Measurements from ENCODE around the gene PTGDS. TPM values are rescaled to one million over a fixed set of nuclear protein-coding genes. Genes with fewer than 3 reads are reported as not detected.

PTGDS gene
- total RNA-seq, 3 donors from 2014 or later (not counting 1 experiment from before 2014, with no cell fraction given): 157 to 361 (median 296) TPM

- no peak overlapping the region for H3K27ac ChIP-seq (ENCODE audit: low read length)
These were observed 48.2 kb downstream of the PTGDS start for GRCh38 chr9:137025517-137025966.

GRCh38 chr9:137026384-137026783 lies 49.1 kb downstream of the PTGDS start:
- Mint-ChIP-seq H3K27ac (peak overlapping the region in 1 of 2 donors; percentile 72), H3K36me3 (no peaks in the 10 kb centered on the region), H3K4me1 (peaks cover 22 to 58% of the 10 kb centered on the region in 2 donors), H3K27me3 (ENCODE audit: low read depth in 2 of 2) (no peaks in the 10 kb centered on the region), H3K9me3 (no peaks in the 10 kb centered on the region), H3K4me3 (peak overlapping the region; percentile 90)
- intact Hi-C loops (cut with micrococcal nuclease): no loop called here
- Histone ChIP-seq H3K36me3 (ENCODE audit: control insufficient read depth, insufficient read depth, low read length) (peaks cover 4% of the 10 kb centered on the region), H3K4me3 (ENCODE audit: low read length) (no peak overlapping the region), H3K27me3 (ENCODE audit: control insufficient read depth, insufficient read depth, low read length) (no peaks in the 10 kb centered on the region), H3K27ac (ENCODE audit: low read length) (no peak overlapping the region), H3K9me3 (ENCODE audit: control insufficient read depth, insufficient read depth, low read length) (no peaks in the 10 kb centered on the region), H3K4me1 (ENCODE audit: control insufficient read depth, insufficient read depth, low read length) (peaks cover 69% of the 10 kb centered on the region)
- 82% methylated on average over 2 of the region's 2 CpGs for WGBS (ENCODE audit: insufficient coverage)
- ATAC-seq (no peak), DNase-seq (no peak)
- no peak for TF ChIP-seq CTCF (IDR thresholded peaks at IDR 0.05)

More at GRCh38 chr9:137025517-137025966, 48.2 kb downstream of the PTGDS start:
- H3K9me3 ChIP-seq (ENCODE audit: control insufficient read depth, insufficient read depth, low read length): no peaks in the 10 kb centered on the region
- H3K4me3 ChIP-seq (ENCODE audit: low read length): no peak overlapping the region
- H3K36me3 Mint-ChIP-seq: no peaks in the 10 kb centered on the region
- no peak overlapping the region for H3K27ac Mint-ChIP-seq
- WGBS (ENCODE audit: insufficient coverage): 71% methylated on average over 21 of the region's 21 CpGs
- peak in 1 of 2 donors; percentile 40 for DNase-seq
- peaks cover 61% of the 10 kb centered on the region for H3K4me1 ChIP-seq (ENCODE audit: control insufficient read depth, insufficient read depth, low read length)
- H3K9me3 Mint-ChIP-seq: no peaks in the 10 kb centered on the region
- no peaks in the 10 kb centered on the region for H3K27me3 ChIP-seq (ENCODE audit: control insufficient read depth, insufficient read depth, low read length)
- H3K4me3 Mint-ChIP-seq: no peak overlapping the region
- no peak for TF ChIP-seq CTCF (IDR thresholded peaks at IDR 0.05)
- H3K4me1 Mint-ChIP-seq: peaks cover 17 to 52% of the 10 kb centered on the region in 2 donors
- no peak for ATAC-seq
- intact Hi-C loops (cut with micrococcal nuclease): no loop called here
- peaks cover 10% of the 10 kb centered on the region for H3K36me3 ChIP-seq (ENCODE audit: control insufficient read depth, insufficient read depth, low read length)
- no peaks in the 10 kb centered on the region for H3K27me3 Mint-ChIP-seq (ENCODE audit: low read depth in 2 of 2)

DNA sequence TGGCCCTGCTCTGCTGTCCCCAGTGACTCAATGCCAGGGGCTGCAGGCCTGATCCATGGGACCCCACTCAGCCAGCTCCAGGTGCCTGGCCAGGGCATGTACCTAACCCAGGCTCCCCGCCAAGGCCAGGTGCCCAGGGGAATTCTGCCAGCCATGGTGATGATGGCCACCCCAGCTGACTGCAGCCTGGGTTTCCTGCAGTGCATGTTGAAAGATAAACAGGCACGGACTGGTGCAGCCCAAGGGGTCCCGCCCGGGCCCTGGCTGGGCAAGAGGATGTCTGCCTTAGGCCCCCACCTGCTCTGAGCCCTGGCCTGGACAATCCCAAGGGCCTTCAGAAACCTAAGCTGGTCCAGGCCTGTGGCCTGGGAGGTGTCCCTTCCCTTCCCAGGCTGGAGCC lies 49.5 kb downstream of the PTGDS start:
- WGBS (ENCODE audit: insufficient coverage): 72% methylated on average over 4 of the region's 4 CpGs
- Histone ChIP-seq H3K27ac (ENCODE audit: low read length) (no peak overlapping the region), H3K4me3 (ENCODE audit: low read length) (peak overlapping the region; percentile 38), H3K9me3 (ENCODE audit: control insufficient read depth, insufficient read depth, low read length) (no peaks in the 10 kb centered on the region), H3K27me3 (ENCODE audit: control insufficient read depth, insufficient read depth, low read length) (no peaks in the 10 kb centered on the region), H3K4me1 (ENCODE audit: control insufficient read depth, insufficient read depth, low read length) (peaks cover 69% of the 10 kb centered on the region), H3K36me3 (ENCODE audit: control insufficient read depth, insufficient read depth, low read length) (peaks cover 4% of the 10 kb centered on the region)
- ATAC-seq (no peak), DNase-seq (peak in 1 of 2 donors; percentile 23)
- no peaks in the 10 kb centered on the region for H3K9me3 Mint-ChIP-seq
- peaks cover 22 to 58% of the 10 kb centered on the region in 2 donors for H3K4me1 Mint-ChIP-seq
- H3K27me3 Mint-ChIP-seq (ENCODE audit: low read depth in 2 of 2): no peaks in the 10 kb centered on the region
- H3K4me3 Mint-ChIP-seq: peak overlapping the region; percentile 90
- H3K27ac Mint-ChIP-seq: peak overlapping the region; percentile 66 to 72
- no peak for TF ChIP-seq CTCF (IDR thresholded peaks at IDR 0.05)
- H3K36me3 Mint-ChIP-seq: no peaks in the 10 kb centered on the region
- intact Hi-C loops (cut with micrococcal nuclease): no loop called here

All from natural killer cell (primary cell).